ENCODE measurements around the gene LIPC. TPM values are rescaled to one million over a fixed set of nuclear protein-coding genes. Genes with fewer than 3 reads are reported as not detected.
A peak's percentile ranks its signal among the peaks of the same experiment; 100 is the strongest.

The LIPC gene
- total and polyA plus RNA-seq, 2 of the 4 experiments (the other 2 are of a cell fraction): 0.07 TPM; not detected in 1

- no peaks in the 10 kb centered on the region for H3K36me3 ChIP-seq (ENCODE audit: control insufficient read depth, insufficient read depth, low read length)
- H2AFZ ChIP-seq (replicated peaks; ENCODE audit: low read length, poor library complexity): no peak overlapping the region
- H3K4ac ChIP-seq (ENCODE audit: low read depth, low read length): no peak overlapping the region
- no peaks in the 10 kb centered on the region for H3K79me1 ChIP-seq (ENCODE audit: low read depth in 1 of 2, low read length in 2 of 2)
- H3K56ac ChIP-seq (ENCODE audit: extremely low read depth, insufficient read depth, low read length): no peak overlapping the region
- H3K4me1 ChIP-seq (ENCODE audit: control insufficient read depth, insufficient read depth, low read length): no peaks in the 10 kb centered on the region
- H3K14ac ChIP-seq (replicated peaks; ENCODE audit: low read depth, low read length): no peak overlapping the region
- no peak overlapping the region for H2BK20ac ChIP-seq (ENCODE audit: low read depth, low read length)
- TF ChIP-seq, protein P1, sequence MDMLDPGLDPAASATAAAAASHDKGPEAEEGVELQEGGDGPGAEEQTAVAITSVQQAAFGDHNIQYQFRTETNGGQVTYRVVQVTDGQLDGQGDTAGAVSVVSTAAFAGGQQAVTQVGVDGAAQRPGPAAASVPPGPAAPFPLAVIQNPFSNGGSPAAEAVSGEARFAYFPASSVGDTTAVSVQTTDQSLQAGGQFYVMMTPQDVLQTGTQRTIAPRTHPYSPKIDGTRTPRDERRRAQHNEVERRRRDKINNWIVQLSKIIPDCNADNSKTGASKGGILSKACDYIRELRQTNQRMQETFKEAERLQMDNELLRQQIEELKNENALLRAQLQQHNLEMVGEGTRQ (IDR thresholded peaks at IDR 0.05; ENCODE audit: low read depth, low read length): no peak
- TF ChIP-seq MXI1 (IDR thresholded peaks at IDR 0.05; ENCODE audit: borderline replicate concordance, low read depth, low read length) (no peak), CHD1 (IDR thresholded peaks at IDR 0.05; ENCODE audit: low read depth, low read length) (no peak), CEBPB (IDR thresholded peaks at IDR 0.05; ENCODE audit: low read depth, low read length) (no peak), FOS (IDR thresholded peaks at IDR 0.05; ENCODE audit: low read depth, low read length) (no peak), NFE2L2 (IDR thresholded peaks at IDR 0.05; ENCODE audit: low read depth, low read length) (no peak), SMC3 (IDR thresholded peaks at IDR 0.05; ENCODE audit: low read depth, low read length) (no peak), CTCF (conservative IDR thresholded peaks at IDR 0.05; ENCODE audit: low read depth, low read length) (no peak), RAD21 (IDR thresholded peaks at IDR 0.05; ENCODE audit: low read length) (no peak)
- H4K5ac ChIP-seq (ENCODE audit: low read depth, low read length): no peak overlapping the region
- POLR2A ChIA-PET (ENCODE audit: unreplicated experiment): no interaction called here
- H3K23ac ChIP-seq (ENCODE audit: low read depth, low read length): no peak overlapping the region
- no peak for DNase-seq
- H2BK15ac ChIP-seq (ENCODE audit: low read depth, low read length): no peak overlapping the region
- no peak overlapping the region for H2BK5ac ChIP-seq (ENCODE audit: low read depth, low read length, poor library complexity, severe bottlenecking)
- no peaks in the 10 kb centered on the region for H3K27me3 ChIP-seq (ENCODE audit: control insufficient read depth, insufficient read depth, low read length)
- BruUV-seq (replicated peaks): no TSS peak
- H3K9ac ChIP-seq (ENCODE audit: low read depth, low read length): no peak overlapping the region
- CTCF ChIA-PET: interaction anchor here (1.4 kb wide), 1 partner anchor 20 kb away, joined by 4 read pairs; no protein-coding TSS in a partner anchor
- no peak overlapping the region for H2AK9ac ChIP-seq (replicated peaks; ENCODE audit: low read depth, low read length, poor library complexity)
- no peak overlapping the region for H3K4me2 ChIP-seq (ENCODE audit: low read depth, low read length)
- in situ Hi-C loops (cut with MboI; ENCODE audit: low sequenced_read_pairs) (no loop called here), dilution Hi-C loops (cut with HindIII; ENCODE audit: low sequenced_read_pairs, unreplicated experiment) (no loop called here), intact Hi-C loops (cut with micrococcal nuclease) (no loop called here)
- WGBS, 2 experiments (ENCODE audit: extremely low coverage in 2 of 2, insufficient read length in 1 of 2): no CpG with 5 or more reads among the region's 3 CpGs
- no peak overlapping the region for H2AK5ac ChIP-seq (ENCODE audit: low read depth, low read length)
- no peak overlapping the region for H3K18ac ChIP-seq (ENCODE audit: low read depth, low read length)
- H2BK120ac ChIP-seq (ENCODE audit: low read depth, low read length): 0 out of 2 replicates have a peak overlapping the region, but pooled peaks have one; percentile 2
- no peaks in the 10 kb centered on the region for H3K9me3 ChIP-seq (ENCODE audit: control insufficient read depth, insufficient read depth, low read length)
- H3K9me1 ChIP-seq (ENCODE audit: insufficient read depth, low read length): 0 out of 2 replicates have a peak, but pooled peaks cover 4% of the 10 kb centered on the region
- H4K8ac ChIP-seq (ENCODE audit: low read depth in 2 of 2, low read length in 2 of 2): no peak overlapping the region
- no peak overlapping the region for H3K4me3 ChIP-seq (ENCODE audit: insufficient read depth, low read depth, low read length)
- H4K20me1 ChIP-seq (ENCODE audit: insufficient read depth, low read length): no peaks in the 10 kb centered on the region
- H3K27ac ChIP-seq (ENCODE audit: insufficient read depth, low read length): no peak overlapping the region
- H4K91ac ChIP-seq (ENCODE audit: insufficient read depth, low read depth, low read length): 0 out of 2 replicates have a peak overlapping the region, but pooled peaks have one; percentile 16
- ATAC-seq (ENCODE audit: low read depth): no peak
Observed at GRCh38 chr15:58406811-58407210, 25.0 kb upstream of the LIPC start.

Data from IMR-90 (cell line).